Mucosa of descending colon (tissue), 3 donors: Measurements from ENCODE around the gene KAZALD1. TPM values are rescaled to one million over a fixed set of nuclear protein-coding genes. Genes with fewer than 3 reads are reported as not detected.

Experiments
- ATAC-seq: fragments of 200-7000 bp; cut with Tn5 transposase; one replicate; pipeline ENCODE4 v1.9.1; 2020; ENCODE audit warnings: mild to moderate bottlenecking, moderate library complexity
- DNase-seq, 3 donors: peaks; one replicate each; pipeline ENCODE4 v3.0.0-alpha.2; 2020
- H3K36me3 ChIP-seq: fragments of 200-600 bp; one replicate; pipeline ENCODE4 v1.8.0; 2021; ENCODE audit warnings: low read depth, mild to moderate bottlenecking
- H3K4me1 ChIP-seq: fragments of 200-600 bp; one replicate; pipeline ENCODE4 v1.8.0; 2021; ENCODE audit warnings: low read depth, mild to moderate bottlenecking
- H3K4me3 ChIP-seq: fragments of 200-600 bp; one replicate; pipeline ENCODE4 v1.8.0; 2021; ENCODE audit warnings: mild to moderate bottlenecking
- H3K9me3 ChIP-seq: fragments of 200-600 bp; one replicate; pipeline ENCODE4 v1.8.0; 2021; ENCODE audit warnings: mild to moderate bottlenecking
- CTCF ChIP-seq: fragments of 200-600 bp; IDR thresholded peaks from one replicate; pipeline ENCODE4 v1.8.0; 2022; ENCODE audit warnings: antibody characterized with exemption, mild to moderate bottlenecking
- intact Hi-C, 2 donors: fragments of 100-400 bp; cut with DNase I in 1 of 2; cut with micrococcal nuclease in 1 of 2; formaldehyde crosslinking; loops; one replicate each; pipeline versions ENCODE4 v1.11.0 to v1.11.1; 2022; cut with DNase I, micrococcal nuclease
- total RNA-seq, 3 donors: library from RNA; stranded (reverse); fragmentation: NEBNext Ultra II Directional in 2 of 3; extraction: Animal tissue kit (Norgen Biotek cat#: 25700) in 2 of 3; gene quantifications; one replicate each; pipeline versions ENCODE4 v1.2.1 to v1.2.4, GENCODE V29; 2021 to 2023
- donor health status: DM: no; HTN: no; CAD: no; lungs with moderate emphysema.
- donor health status: DM: no; HTN: no; CAD: no.
- donor health status: DM: no; HTN: yes; CAD: no.

The KAZALD1 gene
- total RNA-seq, 3 donors from 2014 or later, result 8.5 to 20.0 (median 16.7) TPM

- ATAC-seq (no peak), DNase-seq (no peak)
- Histone ChIP-seq H3K4me1 (no peaks in the 10 kb centered on the region), H3K9me3 (no peaks in the 10 kb centered on the region), H3K36me3 (no peaks in the 10 kb centered on the region), H3K4me3 (no peak overlapping the region)
- intact Hi-C loops, result no loop called here
- TF ChIP-seq CTCF, result no peak
Observed at GRCh38 chr10:101112799-101113594, 51.2 kb downstream of the KAZALD1 start.

GRCh38 chr10:101113890-101114403 lies 52.2 kb downstream of the KAZALD1 start:
- Histone ChIP-seq H3K9me3 (no peaks in the 10 kb centered on the region), H3K4me3 (no peak overlapping the region), H3K36me3 (no peaks in the 10 kb centered on the region), H3K4me1 (no peaks in the 10 kb centered on the region)
- TF ChIP-seq CTCF, result no peak
- no peak for ATAC-seq
- intact Hi-C loops, result no loop called here
- DNase-seq, result no peak

GRCh38 chr10:101114646-101115045 lies 52.9 kb downstream of the KAZALD1 start:
- no peak for DNase-seq
- no peaks in the 10 kb centered on the region for H3K36me3 ChIP-seq
- intact Hi-C loops, result no loop called here

More at GRCh38 chr10:101114646-101115045, 52.9 kb downstream of the KAZALD1 start:
- Histone ChIP-seq H3K4me1 (no peaks in the 10 kb centered on the region), H3K4me3 (no peak overlapping the region), H3K9me3 (no peaks in the 10 kb centered on the region)
- no peak for TF ChIP-seq CTCF
- ATAC-seq, result no peak

Other genes with a start within 250 kb of the KAZALD1 start
- gene SLF2, start 149.0 kb upstream of the KAZALD1 start, total RNA-seq, result 10 to 100 TPM; 23.0 to 31.1 (median 27.5) TPM
- gene SEMA4G, start 92.5 kb upstream of the KAZALD1 start, total RNA-seq, result 100 to 1,000 TPM in 1 of 3 donors, 10 to 100 TPM in 2; 68.5 to 176 (median 91.9) TPM
- gene MRPL43, start 74.5 kb upstream of the KAZALD1 start, total RNA-seq, result 10 to 100 TPM; 61.3 to 82.3 (median 71.4) TPM
- 1 to 10 TPM; 6.0 to 7.8 (median 7.0) TPM for gene TWNK, start 74.4 kb upstream of the KAZALD1 start, total RNA-seq
- 10 to 100 TPM; 26.0 to 82.1 (median 31.5) TPM for gene LZTS2, start 62.2 kb upstream of the KAZALD1 start, total RNA-seq
- under 1 TPM in 2 of 3 donors, not detected in 1; 0.28 to 0.43 TPM for gene PDZD7, start 30.9 kb upstream of the KAZALD1 start, total RNA-seq
- 10 to 100 TPM in 2 of 3 donors, 1 to 10 TPM in 1; 8.7 to 28.7 (median 28.0) TPM for gene SFXN3, start 30.8 kb upstream of the KAZALD1 start, total RNA-seq
- 1 to 10 TPM in 1 of 3 donors, under 1 TPM in 1, not detected in 1; 0.93 to 1.0 TPM for gene TLX1, start 69.3 kb downstream of the KAZALD1 start, total RNA-seq
- gene LBX1, start 167.5 kb downstream of the KAZALD1 start, total RNA-seq, result not detected